ENCODE measurements around the gene TRPV5. TPM values are rescaled to one million over a fixed set of nuclear protein-coding genes. Genes with fewer than 3 reads are reported as not detected.

TRPV5 gene
- total and polyA plus RNA-seq, 2 of the 8 experiments (the other 6 are each of a cell fraction or from before 2014, with no cell fraction given): 0.03 TPM; not detected in 1

DNA sequence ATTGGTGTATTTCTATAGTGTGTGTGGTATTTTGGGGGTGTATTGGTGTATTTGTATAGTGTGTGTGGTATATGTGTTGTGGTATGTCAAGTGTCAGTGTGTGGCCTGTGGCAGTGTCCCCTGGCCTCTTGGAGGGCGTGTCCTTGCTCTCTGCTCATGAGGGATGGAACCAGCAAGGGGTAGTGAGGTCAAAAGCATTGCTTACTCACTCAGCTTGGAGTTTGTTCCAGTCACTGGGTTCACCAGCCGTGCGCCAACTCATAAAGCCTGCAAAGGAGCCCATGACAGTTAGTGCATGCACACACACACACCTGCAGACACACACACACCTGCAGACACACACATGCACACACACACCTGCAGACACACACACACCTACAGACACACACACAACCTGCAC lies 43.7 kb downstream of the TRPV5 start:
- H3K4me1 ChIP-seq (replicated peaks in 1 of 4; ENCODE audit: control insufficient read depth in 3 of 4, insufficient read depth in 4 of 4, low read length in 3 of 4): peaks cover 0 to 10% (median 2%) of the 10 kb centered on the region in 4 experiments; a peak in 2 of 7 replicates
- H2BK20ac ChIP-seq (ENCODE audit: low read length): no peak overlapping the region
- H3K79me1 ChIP-seq (ENCODE audit: low read depth, low read length): no peaks in the 10 kb centered on the region
- no peaks in the 10 kb centered on the region for H3K9me3 ChIP-seq (ENCODE audit: insufficient read depth in 2 of 2, low read depth in 1 of 2, low read length in 1 of 2)
- no peak overlapping the region for H3K4ac ChIP-seq (replicated peaks; ENCODE audit: insufficient read length, low read depth, low read length)
- no peak overlapping the region for H3K18ac ChIP-seq (ENCODE audit: extremely low read depth, low read length)
- no peak overlapping the region for H3K9ac ChIP-seq (replicated peaks in 1 of 4; ENCODE audit: extremely low read depth in 1 of 4, low read depth in 3 of 4, low read length in 3 of 4)
- H4K8ac ChIP-seq (ENCODE audit: extremely low read depth, insufficient read depth, low read length): no peak overlapping the region
- POLR2A ChIA-PET (ENCODE audit: partially characterized antibody): no interaction called here
- no peak overlapping the region for H2AK5ac ChIP-seq (ENCODE audit: low read depth, low read length)
- CTCF ChIA-PET (ENCODE audit: partially characterized antibody): no interaction called here
- H3K27me3 ChIP-seq (replicated peaks in 1 of 4; ENCODE audit: control insufficient read depth in 3 of 4, extremely low read depth in 1 of 4, insufficient read depth in 3 of 4, low read length in 3 of 4): no peaks in the 10 kb centered on the region
- no peak overlapping the region for H3K14ac ChIP-seq (ENCODE audit: insufficient read length)
- no peak overlapping the region for H4K91ac ChIP-seq (replicated peaks; ENCODE audit: insufficient read length, low read length)
- no peak overlapping the region for H2BK5ac ChIP-seq (ENCODE audit: low read depth, low read length)
- no peak overlapping the region for H3K56ac ChIP-seq (replicated peaks; ENCODE audit: insufficient read length, low read depth, low read length)
- H3K79me2 ChIP-seq (ENCODE audit: control insufficient read depth in 1 of 2, insufficient read depth in 2 of 2, low read length in 2 of 2): no peaks in the 10 kb centered on the region
- no peak overlapping the region for H4K5ac ChIP-seq (ENCODE audit: insufficient read length, low read depth, low read length)
- H3K27ac ChIP-seq (ENCODE audit: low read depth, low read length): no peak overlapping the region
- no peak overlapping the region for H3K4me2 ChIP-seq (ENCODE audit: insufficient read depth in 1 of 2, low read depth in 2 of 2, low read length in 2 of 2)
- no peak overlapping the region for H3K23ac ChIP-seq (ENCODE audit: insufficient read length)
- 87% methylated on average over 3 of the region's 3 CpGs; no CpG with 5 or more reads in 1 of the 2 experiments for WGBS, 2 experiments (ENCODE audit: extremely low coverage in 1 of 2, insufficient coverage in 1 of 2, insufficient read length in 1 of 2, insufficient replicate concordance in 2 of 2, low coverage in 1 of 2, low lambda C conversion rate in 2 of 2, missing lambda C conversion rate in 1 of 2)
- no peak for DNase-seq (ENCODE audit: low read depth in 1 of 2, low spot score in 2 of 2)
- H3K23me2 ChIP-seq (ENCODE audit: low read depth, low read length): peaks cover 10% of the 10 kb centered on the region; the same call in 1 of the 2 replicates
- H2BK12ac ChIP-seq (ENCODE audit: low read depth, low read length): no peak overlapping the region
- no peak overlapping the region for H2AFZ ChIP-seq (ENCODE audit: low read length)
- H2BK15ac ChIP-seq (ENCODE audit: low read length): no peak overlapping the region
- H3K4me3 ChIP-seq (ENCODE audit: extremely low read depth in 1 of 4, insufficient read depth in 2 of 4, low read depth in 3 of 4, low read length in 4 of 4): no peak overlapping the region
- H4K20me1 ChIP-seq (replicated peaks in 1 of 2; ENCODE audit: control insufficient read depth in 1 of 2, insufficient read depth in 2 of 2, low read length in 2 of 2): peaks cover 0 to 7% of the 10 kb centered on the region in 2 experiments
- H3K36me3 ChIP-seq (ENCODE audit: control insufficient read depth in 2 of 4, insufficient read depth in 4 of 4, low read length in 3 of 4): no peaks in the 10 kb centered on the region
- no peak for FAIRE-seq
- no peak overlapping the region for H2BK120ac ChIP-seq (replicated peaks; ENCODE audit: low read depth, low read length)
- no peak for TF ChIP-seq BRCA1 (IDR thresholded peaks at IDR 0.05; ENCODE audit: low read depth, low read length)
- no peak for TF ChIP-seq SAP30 (IDR thresholded peaks at IDR 0.05; ENCODE audit: insufficient read depth, insufficient replicate concordance, low read length)
- no peak for TF ChIP-seq CBX5 (IDR thresholded peaks at IDR 0.05; ENCODE audit: low read depth, low read length)
- no peak for TF ChIP-seq BACH1 (IDR thresholded peaks at IDR 0.05; ENCODE audit: low read length)
- TF ChIP-seq RBBP5 (IDR thresholded peaks at IDR 0.05; ENCODE audit: borderline replicate concordance, low read depth, low read length): no peak
- no peak for TF ChIP-seq KDM5A (IDR thresholded peaks at IDR 0.05; ENCODE audit: low read length)
- TF ChIP-seq, protein P1, sequence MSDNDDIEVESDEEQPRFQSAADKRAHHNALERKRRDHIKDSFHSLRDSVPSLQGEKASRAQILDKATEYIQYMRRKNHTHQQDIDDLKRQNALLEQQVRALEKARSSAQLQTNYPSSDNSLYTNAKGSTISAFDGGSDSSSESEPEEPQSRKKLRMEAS (IDR thresholded peaks at IDR 0.05): no peak
- TF ChIP-seq E2F6 (IDR thresholded peaks at IDR 0.05): no peak
- no peak for TF ChIP-seq CHD2 (IDR thresholded peaks at IDR 0.05; ENCODE audit: low read length)
- no peak for TF ChIP-seq HDAC6 (IDR thresholded peaks at IDR 0.05; ENCODE audit: low read depth, low read length)
- no peak for TF ChIP-seq SP1 (IDR thresholded peaks at IDR 0.05; ENCODE audit: low read depth, low read length)
- TF ChIP-seq GTF2F1 (IDR thresholded peaks at IDR 0.05; ENCODE audit: borderline replicate concordance, low read depth, low read length): no peak
- TF ChIP-seq BCL11A (IDR thresholded peaks at IDR 0.05; ENCODE audit: low read depth in 2 of 2, low read length in 2 of 2): no peak
- TF ChIP-seq SP4 (IDR thresholded peaks at IDR 0.05; ENCODE audit: low read length): no peak
- TF ChIP-seq TBP (IDR thresholded peaks at IDR 0.05; ENCODE audit: low read depth, low read length): no peak

Measured in H1 (cell line).